ENCODE data around the gene PRKD3.
"Not testable (repeated sequence)": the region's sequence is repeated elsewhere in the genome, so short reads cannot be mapped to it uniquely, and the experiment has no call there.

Gene PRKD3

DNA sequence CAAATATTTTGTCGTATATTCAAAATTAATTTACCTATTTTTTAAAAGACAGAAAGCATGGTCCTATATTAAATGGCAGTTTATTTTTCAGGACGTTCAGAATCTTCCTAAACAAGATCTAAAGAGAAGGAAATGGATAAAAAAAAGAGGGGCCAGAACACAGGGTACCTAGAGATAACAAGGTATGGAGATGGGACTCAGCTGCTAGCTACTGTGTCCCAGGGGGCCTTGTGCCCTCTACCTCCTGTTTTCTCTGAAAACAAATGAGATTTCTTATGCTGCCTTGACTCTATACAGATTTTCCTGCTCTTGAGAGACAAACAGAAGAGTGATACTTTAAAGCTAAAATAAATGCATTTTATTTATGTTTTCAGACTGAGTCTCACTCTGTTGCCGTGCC, 9.3 kb downstream of the PRKD3 start:
- Histone ChIP-seq H3K9ac (ENCODE audit: low read depth, low read length) (no peak overlapping the region), H3K4me1 (ENCODE audit: control insufficient read depth, insufficient read depth, low read length) (peaks cover 26% of the 10 kb centered on the region), H3K9me3 (ENCODE audit: control insufficient read depth, insufficient read depth, low read length) (no peaks in the 10 kb centered on the region), H3K27ac (ENCODE audit: low read depth, low read length) (no peak overlapping the region), H3K36me3 (ENCODE audit: control insufficient read depth, insufficient read depth, low read length) (peaks cover 9% of the 10 kb centered on the region; the same call in 1 of the 2 replicates), H3K4me3 (ENCODE audit: low read depth, low read length) (no peak overlapping the region), H3K27me3 (ENCODE audit: control insufficient read depth, insufficient read depth, low read length) (no peaks in the 10 kb centered on the region)

DNA sequence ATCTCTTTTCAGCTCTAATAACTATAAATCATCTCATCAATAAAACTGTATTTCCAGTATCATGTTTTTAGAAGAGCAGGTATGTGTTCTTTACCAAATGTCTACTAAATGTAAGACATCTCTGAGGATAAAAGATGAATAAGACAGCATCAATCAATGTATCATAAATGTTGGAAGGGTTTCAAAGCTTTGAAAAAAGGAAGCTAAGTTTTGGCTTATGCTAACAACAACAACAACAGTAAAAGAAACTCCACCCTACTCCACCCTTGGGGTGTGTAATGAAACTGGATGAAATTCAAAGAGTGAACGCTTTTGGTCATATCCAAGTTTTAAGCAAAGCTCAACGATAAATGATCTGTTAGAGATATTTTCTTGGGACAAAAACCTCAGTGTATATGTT, 17.1 kb downstream of the PRKD3 start:
- H3K27me3 ChIP-seq (ENCODE audit: control insufficient read depth, insufficient read depth, low read length) = no peaks in the 10 kb centered on the region
- no peaks in the 10 kb centered on the region for H3K9me3 ChIP-seq (ENCODE audit: control insufficient read depth, insufficient read depth, low read length)
- no peaks in the 10 kb centered on the region; the same call in 1 of the 2 replicates for H3K36me3 ChIP-seq (ENCODE audit: control insufficient read depth, insufficient read depth, low read length)
- H3K9ac ChIP-seq (ENCODE audit: low read depth, low read length) = no peak overlapping the region
- no peak overlapping the region for H3K4me3 ChIP-seq (ENCODE audit: low read depth, low read length)
- H3K4me1 ChIP-seq (ENCODE audit: control insufficient read depth, insufficient read depth, low read length) = 0 out of 2 replicates have a peak, but pooled peaks cover 4% of the 10 kb centered on the region
- no peak overlapping the region for H3K27ac ChIP-seq (ENCODE audit: low read depth, low read length)

DNA sequence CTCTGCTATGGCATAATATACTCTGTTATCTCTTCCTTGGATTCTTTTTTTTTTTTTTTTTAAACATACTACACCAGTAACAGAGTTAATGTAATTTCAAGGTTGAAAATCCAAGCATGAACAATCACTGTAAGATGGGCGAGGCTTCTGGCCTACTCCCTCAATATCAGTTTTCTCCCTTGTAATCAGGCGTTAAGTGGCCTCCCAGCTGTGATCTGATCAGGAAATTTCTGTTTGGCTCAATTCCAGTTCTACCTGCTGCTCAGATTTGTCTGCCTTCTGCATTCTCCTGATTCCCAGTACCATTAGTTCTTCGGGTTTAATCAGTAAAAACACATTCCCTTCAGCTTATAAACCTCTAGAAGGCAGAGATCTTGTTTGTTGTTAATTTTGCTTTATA, 18.6 kb downstream of the PRKD3 start:
- Histone ChIP-seq H3K9ac (ENCODE audit: low read depth, low read length) (no peak overlapping the region), H3K9me3 (ENCODE audit: control insufficient read depth, insufficient read depth, low read length) (no peaks in the 10 kb centered on the region), H3K4me3 (ENCODE audit: low read depth, low read length) (no peak overlapping the region), H3K36me3 (ENCODE audit: control insufficient read depth, insufficient read depth, low read length) (no peaks in the 10 kb centered on the region; the same call in 1 of the 2 replicates), H3K27me3 (ENCODE audit: control insufficient read depth, insufficient read depth, low read length) (no peaks in the 10 kb centered on the region), H3K4me1 (ENCODE audit: control insufficient read depth, insufficient read depth, low read length) (peaks cover 11% of the 10 kb centered on the region; the same call in 1 of the 2 replicates), H3K27ac (ENCODE audit: low read depth, low read length) (no peak overlapping the region)

DNA sequence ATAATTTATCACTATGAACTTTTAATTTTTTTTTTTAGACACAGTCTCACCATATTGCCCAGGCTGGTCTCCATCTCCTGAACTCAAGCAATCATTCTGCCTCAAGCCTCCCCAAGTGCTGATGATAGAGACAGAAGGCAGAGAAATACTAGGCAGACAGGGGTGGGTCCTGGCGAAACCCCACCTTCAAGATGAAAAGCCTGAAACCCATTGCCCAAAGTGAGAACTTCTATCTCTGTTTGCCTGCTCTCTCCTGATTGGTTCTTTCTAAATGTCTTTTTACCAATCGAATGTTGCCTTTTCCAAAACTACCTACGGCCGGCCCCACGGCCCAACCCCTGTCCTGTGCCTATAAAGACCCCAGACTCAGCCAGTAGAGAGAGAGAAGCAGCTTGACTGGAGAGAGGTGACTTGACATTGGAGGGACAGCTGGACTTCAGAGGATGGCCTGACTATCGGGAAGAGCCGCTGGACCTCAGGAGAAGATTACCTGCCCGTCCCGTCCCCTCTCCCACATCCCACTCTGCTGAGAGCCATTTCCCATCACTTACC, 21.9 kb downstream of the PRKD3 start:
- no peak overlapping the region for H3K4me3 ChIP-seq (ENCODE audit: low read depth, low read length)
- no peak overlapping the region for H3K9ac ChIP-seq (ENCODE audit: low read depth, low read length)
- H3K27ac ChIP-seq (ENCODE audit: low read depth, low read length) = no peak overlapping the region
- no peaks in the 10 kb centered on the region for H3K9me3 ChIP-seq (ENCODE audit: control insufficient read depth, insufficient read depth, low read length)
- H3K4me1 ChIP-seq (ENCODE audit: control insufficient read depth, insufficient read depth, low read length) = peaks cover 9% of the 10 kb centered on the region; the same call in 1 of the 2 replicates
- H3K27me3 ChIP-seq (ENCODE audit: control insufficient read depth, insufficient read depth, low read length) = no peaks in the 10 kb centered on the region
- H3K36me3 ChIP-seq (ENCODE audit: control insufficient read depth, insufficient read depth, low read length) = no peaks in the 10 kb centered on the region; the same call in 1 of the 2 replicates

DNA sequence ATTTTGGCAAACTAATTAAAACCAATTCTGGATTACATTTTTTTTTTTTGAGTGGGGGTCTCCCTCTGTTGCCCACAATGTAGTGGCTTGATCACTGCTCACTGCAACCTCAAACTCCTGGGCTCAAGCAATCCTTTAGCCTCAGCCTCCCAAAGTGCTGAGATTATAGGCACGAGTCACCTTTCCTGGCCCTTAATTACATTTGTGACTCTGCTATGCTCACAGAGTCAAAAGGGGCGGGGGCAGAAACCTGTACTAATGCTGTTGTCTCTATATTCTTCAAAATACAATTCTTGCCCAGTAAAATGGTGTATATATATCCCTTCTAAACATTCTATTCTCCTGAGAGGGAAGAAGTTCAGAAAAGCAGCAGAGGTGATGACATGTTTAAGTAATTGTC, 23.2 kb downstream of the PRKD3 start:
- Histone ChIP-seq H3K9me3 (ENCODE audit: control insufficient read depth, insufficient read depth, low read length) (no peaks in the 10 kb centered on the region), H3K27me3 (ENCODE audit: control insufficient read depth, insufficient read depth, low read length) (no peaks in the 10 kb centered on the region), H3K4me3 (ENCODE audit: low read depth, low read length) (no peak overlapping the region), H3K27ac (ENCODE audit: low read depth, low read length) (no peak overlapping the region), H3K36me3 (ENCODE audit: control insufficient read depth, insufficient read depth, low read length) (no peaks in the 10 kb centered on the region; the same call in 1 of the 2 replicates), H3K9ac (ENCODE audit: low read depth, low read length) (no peak overlapping the region), H3K4me1 (ENCODE audit: control insufficient read depth, insufficient read depth, low read length) (peaks cover 9% of the 10 kb centered on the region; the same call in 1 of the 2 replicates)

DNA sequence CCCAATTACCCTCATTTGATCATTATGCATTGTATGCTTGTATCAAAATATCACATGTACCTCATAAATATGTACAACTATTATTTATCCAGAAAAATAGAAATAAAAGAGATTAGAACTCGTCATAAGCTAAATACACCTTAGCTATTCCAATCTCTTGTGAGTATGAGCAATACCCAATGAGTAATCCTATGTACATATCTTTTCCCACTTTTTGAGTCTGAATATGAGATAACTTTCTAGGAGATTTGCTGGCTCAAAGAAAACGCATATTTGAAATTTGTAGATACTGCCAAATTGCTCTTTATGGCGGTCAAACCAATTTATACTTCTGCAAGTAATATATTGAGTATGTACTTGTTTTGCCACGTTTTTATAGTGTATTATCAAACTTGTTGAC, 24.1 kb downstream of the PRKD3 start:
- Histone ChIP-seq H3K9ac (ENCODE audit: low read depth, low read length) (no peak overlapping the region), H3K27ac (ENCODE audit: low read depth, low read length) (no peak overlapping the region), H3K27me3 (ENCODE audit: control insufficient read depth, insufficient read depth, low read length) (no peaks in the 10 kb centered on the region), H3K4me3 (ENCODE audit: low read depth, low read length) (no peak overlapping the region), H3K9me3 (ENCODE audit: control insufficient read depth, insufficient read depth, low read length) (no peaks in the 10 kb centered on the region), H3K36me3 (ENCODE audit: control insufficient read depth, insufficient read depth, low read length) (no peaks in the 10 kb centered on the region; the same call in 1 of the 2 replicates), H3K4me1 (ENCODE audit: control insufficient read depth, insufficient read depth, low read length) (peaks cover 9% of the 10 kb centered on the region; the same call in 1 of the 2 replicates)

DNA sequence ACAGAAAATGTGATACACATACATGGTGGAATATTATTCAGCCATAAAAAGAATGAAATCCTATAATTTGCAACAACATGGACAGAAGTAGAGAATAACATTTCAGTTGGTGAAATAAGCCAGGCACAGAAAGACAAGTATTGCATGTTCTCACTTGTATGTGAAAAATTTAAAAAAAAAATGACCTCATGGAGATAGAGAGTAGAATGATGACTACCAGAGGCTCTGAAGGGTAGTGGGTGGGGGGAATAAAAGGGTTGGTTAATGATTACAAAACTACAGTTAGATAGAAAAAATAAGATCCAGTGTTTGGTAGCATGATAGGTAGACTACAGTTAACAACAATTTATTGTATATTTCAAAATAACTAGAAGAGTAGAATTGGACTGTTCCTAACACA, 24.5 kb downstream of the PRKD3 start:
- H3K4me1 ChIP-seq (ENCODE audit: control insufficient read depth, insufficient read depth, low read length) = peaks cover 9% of the 10 kb centered on the region; the same call in 1 of the 2 replicates
- H3K9me3 ChIP-seq (ENCODE audit: control insufficient read depth, insufficient read depth, low read length) = no peaks in the 10 kb centered on the region
- no peak overlapping the region for H3K27ac ChIP-seq (ENCODE audit: low read depth, low read length)
- H3K9ac ChIP-seq (ENCODE audit: low read depth, low read length) = no peak overlapping the region
- H3K36me3 ChIP-seq (ENCODE audit: control insufficient read depth, insufficient read depth, low read length) = no peaks in the 10 kb centered on the region; the same call in 1 of the 2 replicates
- H3K4me3 ChIP-seq (ENCODE audit: low read depth, low read length) = no peak overlapping the region
- no peaks in the 10 kb centered on the region for H3K27me3 ChIP-seq (ENCODE audit: control insufficient read depth, insufficient read depth, low read length)

DNA sequence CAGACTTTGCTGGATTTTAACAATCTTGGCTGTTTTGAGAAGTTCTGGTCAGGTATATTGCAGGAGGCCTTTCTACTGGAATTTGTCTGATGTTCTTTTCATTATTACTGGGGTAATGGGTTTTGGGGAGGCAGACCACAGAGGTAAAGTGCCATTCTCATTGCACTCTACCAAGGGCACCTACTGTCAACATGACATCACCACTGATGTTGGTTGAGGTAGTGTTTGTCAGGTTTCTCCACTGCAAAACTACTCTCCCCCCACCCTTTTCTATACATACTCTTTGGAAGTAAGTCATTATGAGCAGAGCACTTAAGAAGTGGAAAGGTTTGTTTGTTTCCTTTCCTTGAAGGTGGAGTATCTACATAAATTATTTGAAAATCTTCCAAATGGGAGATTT, 27.0 kb downstream of the PRKD3 start:
- no peak overlapping the region for H3K9ac ChIP-seq (ENCODE audit: low read depth, low read length)
- no peak overlapping the region for H3K27ac ChIP-seq (ENCODE audit: low read depth, low read length)
- H3K9me3 ChIP-seq (ENCODE audit: control insufficient read depth, insufficient read depth, low read length) = no peaks in the 10 kb centered on the region
- peaks cover 9% of the 10 kb centered on the region; the same call in 1 of the 2 replicates for H3K4me1 ChIP-seq (ENCODE audit: control insufficient read depth, insufficient read depth, low read length)
- no peaks in the 10 kb centered on the region for H3K27me3 ChIP-seq (ENCODE audit: control insufficient read depth, insufficient read depth, low read length)
- no peak overlapping the region for H3K4me3 ChIP-seq (ENCODE audit: low read depth, low read length)
- peaks cover 4% of the 10 kb centered on the region; the same call in 1 of the 2 replicates for H3K36me3 ChIP-seq (ENCODE audit: control insufficient read depth, insufficient read depth, low read length)

DNA sequence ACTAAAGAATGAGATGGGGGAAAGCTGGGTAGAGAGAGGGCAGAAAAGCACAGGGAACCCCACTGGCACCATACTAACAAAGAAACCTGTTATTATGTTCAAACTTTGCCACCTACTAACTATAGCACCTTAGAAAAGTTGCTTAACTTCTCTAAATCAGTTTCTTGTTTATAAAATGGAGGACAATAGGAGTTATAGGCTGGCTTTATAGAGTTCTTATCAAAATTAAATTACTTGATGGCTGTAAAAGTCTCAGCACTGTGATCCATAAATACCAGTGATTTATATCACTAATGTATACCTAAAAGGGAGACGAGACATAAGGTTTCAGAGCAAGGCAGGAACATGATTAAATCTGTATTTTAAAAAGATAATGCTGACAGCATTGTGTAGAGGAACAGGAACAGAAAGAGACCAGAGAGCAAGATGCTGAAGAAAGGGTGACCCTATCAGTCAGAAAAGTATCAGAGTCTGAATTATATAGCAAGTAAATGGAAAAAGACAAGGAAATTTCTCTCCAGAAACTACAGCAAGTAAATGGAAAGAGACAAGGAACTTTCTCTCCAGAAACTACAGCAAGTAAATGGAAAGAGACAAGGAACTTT, 29.1 kb downstream of the PRKD3 start:
- no peaks in the 10 kb centered on the region for H3K9me3 ChIP-seq (ENCODE audit: control insufficient read depth, insufficient read depth, low read length)
- H3K36me3 ChIP-seq (ENCODE audit: control insufficient read depth, insufficient read depth, low read length) = peaks cover 17% of the 10 kb centered on the region
- H3K9ac ChIP-seq (ENCODE audit: low read depth, low read length) = no peak overlapping the region
- no peak overlapping the region for H3K4me3 ChIP-seq (ENCODE audit: low read depth, low read length)
- H3K4me1 ChIP-seq (ENCODE audit: control insufficient read depth, insufficient read depth, low read length) = no peaks in the 10 kb centered on the region
- H3K27me3 ChIP-seq (ENCODE audit: control insufficient read depth, insufficient read depth, low read length) = no peaks in the 10 kb centered on the region
- H3K27ac ChIP-seq (ENCODE audit: low read depth, low read length) = no peak overlapping the region

DNA sequence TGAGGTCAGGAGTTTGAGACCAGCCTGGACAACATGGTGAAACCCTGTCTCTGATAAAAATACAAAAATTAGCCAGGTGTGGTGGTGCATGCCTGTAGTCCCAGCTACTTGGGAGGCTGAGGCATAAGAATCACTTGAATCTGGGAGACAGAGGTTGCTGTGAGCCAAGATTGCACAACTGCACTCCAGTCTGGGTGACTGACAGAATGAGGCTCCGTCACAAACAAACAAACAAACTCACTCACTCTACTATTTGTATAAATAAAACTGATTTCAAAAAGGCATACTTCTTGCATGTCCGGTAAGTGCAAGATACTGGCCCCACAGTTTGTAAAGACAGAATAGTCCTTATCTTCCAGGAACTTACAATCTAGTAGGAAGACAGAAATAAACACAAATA, 29.8 kb downstream of the PRKD3 start:
- not testable (repeated sequence) for H3K4me3 ChIP-seq (ENCODE audit: low read depth, low read length); H3K9ac ChIP-seq (ENCODE audit: low read depth, low read length); H3K27me3 ChIP-seq (ENCODE audit: control insufficient read depth, insufficient read depth, low read length)

DNA sequence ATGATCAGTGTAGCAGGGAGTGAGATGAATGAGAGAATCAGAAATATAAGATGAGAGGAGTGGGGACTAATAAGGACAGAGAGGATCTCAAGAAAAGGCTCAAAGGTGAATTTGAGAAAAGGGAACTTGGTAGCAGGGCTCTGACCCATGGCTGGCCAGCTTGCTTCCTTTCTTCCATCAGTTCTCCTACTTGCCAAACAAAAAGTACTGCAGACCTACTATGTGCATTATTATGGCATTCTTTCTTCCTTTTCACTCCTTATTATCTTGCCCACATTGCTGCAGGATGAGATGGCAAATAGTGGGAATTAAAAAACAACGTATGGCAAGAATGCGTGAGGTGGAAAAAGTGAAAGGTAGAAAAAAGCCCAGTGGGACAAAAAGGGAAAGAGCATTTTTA, 33.0 kb downstream of the PRKD3 start:
- Histone ChIP-seq H3K9me3 (ENCODE audit: control insufficient read depth, insufficient read depth, low read length) (no peaks in the 10 kb centered on the region), H3K36me3 (ENCODE audit: control insufficient read depth, insufficient read depth, low read length) (peaks cover 47% of the 10 kb centered on the region), H3K4me1 (ENCODE audit: control insufficient read depth, insufficient read depth, low read length) (no peaks in the 10 kb centered on the region), H3K27me3 (ENCODE audit: control insufficient read depth, insufficient read depth, low read length) (no peaks in the 10 kb centered on the region), H3K4me3 (ENCODE audit: low read depth, low read length) (no peak overlapping the region), H3K27ac (ENCODE audit: low read depth, low read length) (no peak overlapping the region), H3K9ac (ENCODE audit: low read depth, low read length) (no peak overlapping the region)

More for the DNA sequence above, 29.8 kb downstream of the PRKD3 start:
- not testable (repeated sequence) for H3K27ac ChIP-seq (ENCODE audit: low read depth, low read length); H3K4me1 ChIP-seq (ENCODE audit: control insufficient read depth, insufficient read depth, low read length); H3K9me3 ChIP-seq (ENCODE audit: control insufficient read depth, insufficient read depth, low read length)
- H3K36me3 ChIP-seq (ENCODE audit: control insufficient read depth, insufficient read depth, low read length) = peaks cover 21% of the 10 kb centered on the region

All from HUES48 (cell line).